Measurements from ENCODE around the gene S100PBP. TPM values are rescaled to one million over a fixed set of nuclear protein-coding genes. Genes with fewer than 3 reads are reported as not detected.

S100PBP gene
- total RNA-seq, 1 experiment from 2014 or later = 50.1 TPM

- no peak overlapping the region for H3K4me2 ChIP-seq (ENCODE audit: insufficient read depth, insufficient read length, low read length)
- no peak overlapping the region for H4K5ac ChIP-seq (ENCODE audit: insufficient read length, low read depth, low read length)
- H2BK15ac ChIP-seq (ENCODE audit: low read depth, low read length) = no peak overlapping the region
- no peak for TF ChIP-seq CTCF (conservative IDR thresholded peaks at IDR 0.05)
- no peak overlapping the region for H2BK20ac ChIP-seq (ENCODE audit: low read depth, low read length, poor library complexity, severe bottlenecking)
- H3K23me2 ChIP-seq (ENCODE audit: insufficient read length, low read depth, low read length, poor library complexity, severe bottlenecking) = no peaks in the 10 kb centered on the region
- H4K91ac ChIP-seq (ENCODE audit: insufficient read length, low read depth, low read length) = no peak overlapping the region
- H3K56ac ChIP-seq (ENCODE audit: insufficient read length, low read depth, low read length) = no peak overlapping the region
- H2AK5ac ChIP-seq (ENCODE audit: insufficient read length, low read length) = no peak overlapping the region
- no CpG with 5 or more reads among the region's 6 CpGs for WGBS (ENCODE audit: extremely low coverage, insufficient read length, low lambda C conversion rate)
- H3K27me3 ChIP-seq (ENCODE audit: insufficient read depth, low read length) = no peaks in the 10 kb centered on the region
- no peak overlapping the region for H3K27ac ChIP-seq (ENCODE audit: insufficient read length, low read depth, low read length)
- no peak overlapping the region for H4K8ac ChIP-seq (replicated peaks; ENCODE audit: insufficient read length, low read depth, low read length)
- Mint-ChIP-seq H3K36me3 (ENCODE audit: insufficient read depth in 1 of 3, low read depth in 3 of 3) (no peaks in the 10 kb centered on the region), H3K27me3 (ENCODE audit: low read depth) (peaks cover 11% of the 10 kb centered on the region), H3K9me3 (no peaks in the 10 kb centered on the region), H3K4me1 (peaks cover 27 to 51% of the 10 kb centered on the region in 2 experiments), H3K4me3 (peak overlapping the region in 1 of 2 experiments; percentile 35; a peak in 1 of 5 replicates), H3K27ac (no peak overlapping the region)
- no peak overlapping the region for H3K9ac ChIP-seq (ENCODE audit: extremely low read depth, insufficient read length, low read length)
- H2AFZ ChIP-seq (ENCODE audit: low read length) = no peak overlapping the region
- no peak overlapping the region for H2BK5ac ChIP-seq (ENCODE audit: insufficient read length, low read length)
- H3K79me1 ChIP-seq (ENCODE audit: insufficient read depth, low read depth, low read length, poor library complexity, severe bottlenecking) = no peaks in the 10 kb centered on the region
- H3K4me1 ChIP-seq (ENCODE audit: insufficient read depth, low read length) = peaks cover 3% of the 10 kb centered on the region; the same call in 1 of the 2 replicates
- no peak overlapping the region for H3T11ph ChIP-seq (ENCODE audit: low read length)
- H3K18ac ChIP-seq (ENCODE audit: insufficient read length, low read depth, low read length) = no peak overlapping the region
- no peaks in the 10 kb centered on the region for H3K79me2 ChIP-seq (ENCODE audit: insufficient read depth, low read length)
- no peak overlapping the region for H3K23ac ChIP-seq (ENCODE audit: insufficient read length, low read depth, low read length)
- DNase-seq = no peak
- no peak overlapping the region for H3K4ac ChIP-seq (ENCODE audit: low read depth, low read length)
- H2BK120ac ChIP-seq (ENCODE audit: low read depth, low read length, poor library complexity, severe bottlenecking) = no peak overlapping the region
- no peaks in the 10 kb centered on the region for H3K9me3 ChIP-seq (ENCODE audit: control insufficient read depth, low read depth, low read length)
- no peaks in the 10 kb centered on the region for H4K20me1 ChIP-seq (ENCODE audit: control insufficient read depth, insufficient read depth, insufficient read length)
- H2BK12ac ChIP-seq (ENCODE audit: insufficient read length, low read depth, low read length) = no peak overlapping the region
- H3K14ac ChIP-seq (ENCODE audit: insufficient read depth, low read length) = no peak overlapping the region
Measured at GRCh38 chr1:32878183-32878582, 60.7 kb downstream of the S100PBP start.
